Esophagus squamous epithelium (tissue), 5 donors: ENCODE measurements around the gene HIPK2. TPM values are rescaled to one million over a fixed set of nuclear protein-coding genes. Genes with fewer than 3 reads are reported as not detected.
A peak's percentile ranks its signal among the peaks of the same experiment; 100 is the strongest.

Experiments
- DNase-seq: peaks from one replicate; lab custom pipeline; 2025; lab: John Stamatoyannopoulos, UW
- H3K27ac ChIP-seq, 4 donors: fragments of 200-600 bp; sonication (generic); one replicate each; pipeline ENCODE4 v1.5.1; 2016 to 2019; ENCODE audit warnings: mild to moderate bottlenecking in 1 of 4
- H3K27me3 ChIP-seq, 4 donors: fragments of 200-600 bp; sonication (generic); 1 replicate in 3 of 4; 2 replicates in 1 of 4; pipeline versions ENCODE4 v1.5.1 to v1.6.0; 2017 to 2021; ENCODE audit warnings: antibody characterized with exemption in 1 of 4
- H3K36me3 ChIP-seq, 3 donors: fragments of 200-600 bp; sonication (generic); one replicate each; pipeline ENCODE4 v1.5.1; 2016 to 2019
- H3K4me1 ChIP-seq, 3 donors: fragments of 200-600 bp; sonication (generic); one replicate each; pipeline ENCODE4 v1.5.1; 2017 to 2019
- H3K4me3 ChIP-seq, 4 donors: fragments of 200-600 bp; sonication (generic); 1 replicate in 3 of 4; 2 replicates in 1 of 4; pipeline ENCODE4 v1.5.1; 2016 to 2019; ENCODE audit warnings: mild to moderate bottlenecking in 2 of 4, moderate library complexity in 1 of 4
- H3K9me3 ChIP-seq, 3 donors: fragments of 200-600 bp; sonication (generic); one replicate each; pipeline ENCODE4 v1.5.1; 2016 to 2019
- POLR2A ChIP-seq, 4 donors: fragments of 450-650 bp; IDR thresholded peaks; one replicate each; pipeline ENCODE4 v1.6.1; 2017; ENCODE audit warnings: antibody characterized with exemption in 4 of 4, mild to moderate bottlenecking in 4 of 4, moderate library complexity in 3 of 4
- WGBS, 2 donors: methylation state at CpG; one replicate each; pipeline ENCODE4 v1.1.5; 2018; 5-methylcytosine and 5-hydroxymethylcytosine counted together
- intact Hi-C: fragments of 100-400 bp; cut with DNase I; formaldehyde crosslinking; loops from one replicate; pipeline ENCODE4 v1.15.0; 2022
- total RNA-seq, 4 donors: library from RNA; depleted of rRNA; stranded (reverse); fragments of >200 nt; gene quantifications; one replicate each; pipeline ENCODE4 v1.1.0, GENCODE V29; 2016
- TF ChIP-seq, protein P1 (sequence below), 6 experiments: fragments of 450-650 bp in 4 of 6; fragments of 200-600 bp in 2 of 6; sonication (generic) in 2 of 6; IDR thresholded peaks; one replicate each; pipeline ENCODE4 v1.5.1; 2016 to 2019; ENCODE audit warnings: antibody characterized with exemption in 6 of 6, mild to moderate bottlenecking in 4 of 6, moderate library complexity in 4 of 6
- donor health status: DM: yes; HTN: yes; CAD: no.

Gene HIPK2
- total RNA-seq, 4 donors from 2014 or later = 17.8 to 37.9 (median 29.3) TPM

DNA sequence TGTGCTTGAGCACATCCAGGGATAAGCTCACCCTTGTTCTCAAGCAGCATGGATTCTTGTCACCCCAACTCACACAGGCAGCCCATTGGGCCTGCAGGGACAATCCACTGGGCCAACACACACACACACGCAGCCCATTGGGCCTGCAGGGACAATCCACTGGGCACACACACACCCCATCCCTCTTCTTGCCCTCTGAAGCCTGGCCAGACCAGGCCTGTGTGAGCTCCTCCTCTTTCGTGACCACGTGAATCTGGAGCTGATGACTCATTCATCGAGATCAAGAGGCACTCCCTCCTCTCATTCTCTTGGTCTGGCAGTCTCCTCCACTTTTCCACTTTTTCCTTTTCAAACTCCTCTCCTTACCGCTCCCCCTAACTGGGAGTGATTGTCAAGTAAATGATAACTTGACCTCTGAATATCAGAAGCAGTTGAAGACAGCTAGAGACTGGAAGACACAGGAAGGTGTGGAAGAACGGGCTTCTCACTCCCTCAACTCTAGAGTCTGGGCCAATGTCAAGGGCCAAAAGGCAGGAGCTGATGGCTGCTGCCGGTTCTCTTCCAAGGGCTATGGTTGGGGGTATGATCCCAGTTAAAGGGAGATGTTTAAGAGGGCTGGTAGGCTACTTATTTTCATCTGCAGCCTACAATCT is 89.7 kb downstream of the HIPK2 start:
- Histone ChIP-seq H3K4me1 (peaks cover 8 to 50% (median 17%) of the 10 kb centered on the region in 3 donors), H3K36me3 (peaks cover 0 to 49% (median 0%) of the 10 kb centered on the region in 3 donors), H3K9me3 (no peaks in the 10 kb centered on the region), H3K4me3 (no peak overlapping the region), H3K27me3 (no peaks in the 10 kb centered on the region), H3K27ac (peak overlapping the region in 3 of 4 donors; percentile 37 to 61 (median 60))
- no peak for DNase-seq
- intact Hi-C loops = no loop called here
- WGBS, 2 donors = 32 to 38% methylated on average over 6 to 7 of the region's 7 CpGs
- TF ChIP-seq POLR2A (IDR thresholded peaks at IDR 0.05) = no peak

DNA sequence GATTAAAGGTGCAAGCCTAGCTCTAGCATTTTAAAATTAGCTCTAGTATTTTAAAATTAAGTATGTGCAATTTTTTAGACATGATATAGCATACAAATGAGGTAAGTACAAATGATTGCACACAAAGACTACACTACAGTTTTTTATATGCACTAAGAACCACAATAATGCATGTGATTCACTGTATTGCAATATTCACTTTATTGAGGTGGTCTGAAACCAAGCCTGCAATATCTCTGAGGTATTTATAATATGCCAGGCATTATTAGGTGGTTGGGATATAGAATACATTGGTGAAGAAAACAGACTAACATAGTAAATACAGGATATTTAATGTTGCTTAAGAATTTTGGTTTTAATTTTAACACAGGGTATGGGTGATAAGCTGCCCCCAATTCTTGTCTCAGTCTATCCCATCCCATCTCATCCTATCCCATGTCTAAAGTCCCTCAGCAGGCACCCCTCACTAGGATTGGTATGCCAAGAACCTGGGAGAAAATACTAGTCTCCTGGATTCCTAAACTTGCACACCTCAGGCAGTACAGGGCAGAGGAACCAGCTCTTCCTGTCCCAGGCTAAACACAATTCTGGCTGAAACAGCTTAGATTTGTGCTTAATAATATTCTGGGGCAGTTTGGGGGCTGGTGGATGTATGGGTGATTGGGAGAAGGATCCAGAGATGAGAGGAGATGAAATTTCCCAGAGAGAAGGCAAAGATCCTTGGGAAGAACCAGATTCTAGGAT is 90.4 kb downstream of the HIPK2 start:
- TF ChIP-seq, protein P1, sequence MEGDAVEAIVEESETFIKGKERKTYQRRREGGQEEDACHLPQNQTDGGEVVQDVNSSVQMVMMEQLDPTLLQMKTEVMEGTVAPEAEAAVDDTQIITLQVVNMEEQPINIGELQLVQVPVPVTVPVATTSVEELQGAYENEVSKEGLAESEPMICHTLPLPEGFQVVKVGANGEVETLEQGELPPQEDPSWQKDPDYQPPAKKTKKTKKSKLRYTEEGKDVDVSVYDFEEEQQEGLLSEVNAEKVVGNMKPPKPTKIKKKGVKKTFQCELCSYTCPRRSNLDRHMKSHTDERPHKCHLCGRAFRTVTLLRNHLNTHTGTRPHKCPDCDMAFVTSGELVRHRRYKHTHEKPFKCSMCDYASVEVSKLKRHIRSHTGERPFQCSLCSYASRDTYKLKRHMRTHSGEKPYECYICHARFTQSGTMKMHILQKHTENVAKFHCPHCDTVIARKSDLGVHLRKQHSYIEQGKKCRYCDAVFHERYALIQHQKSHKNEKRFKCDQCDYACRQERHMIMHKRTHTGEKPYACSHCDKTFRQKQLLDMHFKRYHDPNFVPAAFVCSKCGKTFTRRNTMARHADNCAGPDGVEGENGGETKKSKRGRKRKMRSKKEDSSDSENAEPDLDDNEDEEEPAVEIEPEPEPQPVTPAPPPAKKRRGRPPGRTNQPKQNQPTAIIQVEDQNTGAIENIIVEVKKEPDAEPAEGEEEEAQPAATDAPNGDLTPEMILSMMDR (IDR thresholded peaks at IDR 0.05) = no peak
- TF ChIP-seq POLR2A (IDR thresholded peaks at IDR 0.05) = no peak
- Histone ChIP-seq H3K4me3 (no peak overlapping the region), H3K27me3 (no peaks in the 10 kb centered on the region), H3K4me1 (peaks cover 8 to 50% (median 20%) of the 10 kb centered on the region in 3 donors), H3K36me3 (peaks cover 0 to 56% (median 0%) of the 10 kb centered on the region in 3 donors), H3K9me3 (no peaks in the 10 kb centered on the region), H3K27ac (peak overlapping the region in 3 of 4 donors; percentile 37 to 61 (median 60))
- intact Hi-C loops = no loop called here
- DNase-seq = no peak

DNA sequence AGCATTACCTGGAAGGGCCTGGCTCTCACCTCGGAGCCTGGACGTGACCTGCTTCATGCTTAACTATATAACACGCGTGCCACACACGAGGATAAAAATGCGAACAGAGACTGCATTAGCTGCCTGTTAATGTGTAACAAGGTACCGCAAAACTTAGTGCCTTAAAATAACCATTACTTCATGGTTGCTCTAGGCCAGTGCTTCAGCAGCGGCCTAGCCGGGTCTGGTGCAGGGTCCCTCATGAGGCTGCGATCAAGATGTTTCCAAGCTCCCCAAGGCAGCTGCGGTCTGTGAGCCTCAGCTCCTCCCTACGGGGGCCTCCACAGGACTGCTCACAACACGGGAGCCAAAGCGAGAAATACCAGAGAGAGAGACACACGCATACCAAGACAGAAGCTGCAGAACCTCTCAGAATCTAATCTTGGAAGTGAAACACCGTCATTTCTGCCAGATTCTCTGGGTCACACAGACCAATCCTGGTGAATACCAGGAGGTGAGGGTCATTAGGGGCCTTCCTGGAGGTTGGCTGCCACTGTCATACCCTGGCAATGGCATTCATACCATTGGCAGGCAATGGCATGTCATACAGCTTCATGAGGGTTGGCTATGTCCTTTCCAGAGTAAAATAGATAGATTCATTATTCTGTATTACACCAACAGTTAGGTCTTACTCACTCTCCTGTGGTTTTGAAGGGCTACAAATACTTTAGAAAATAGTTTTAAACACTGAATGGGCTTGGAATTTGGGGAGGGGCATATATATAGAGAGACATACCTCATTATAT is 94.5 kb downstream of the HIPK2 start:
- H3K36me3 ChIP-seq = peaks cover 0 to 36% (median 0%) of the 10 kb centered on the region in 3 donors
- WGBS, 2 donors = 78 to 85% methylated on average over 6 to 14 of the region's 16 CpGs
- no peak for DNase-seq
- no peak overlapping the region for H3K27ac ChIP-seq
- peaks cover 14 to 61% (median 41%) of the 10 kb centered on the region in 3 donors for H3K4me1 ChIP-seq
- intact Hi-C loops = no loop called here
- no peaks in the 10 kb centered on the region for H3K27me3 ChIP-seq
- H3K4me3 ChIP-seq = no peak overlapping the region
- TF ChIP-seq, protein P1 (IDR thresholded peaks at IDR 0.05) = no peak
- no peak for TF ChIP-seq POLR2A (IDR thresholded peaks at IDR 0.05)
- no peaks in the 10 kb centered on the region for H3K9me3 ChIP-seq

DNA sequence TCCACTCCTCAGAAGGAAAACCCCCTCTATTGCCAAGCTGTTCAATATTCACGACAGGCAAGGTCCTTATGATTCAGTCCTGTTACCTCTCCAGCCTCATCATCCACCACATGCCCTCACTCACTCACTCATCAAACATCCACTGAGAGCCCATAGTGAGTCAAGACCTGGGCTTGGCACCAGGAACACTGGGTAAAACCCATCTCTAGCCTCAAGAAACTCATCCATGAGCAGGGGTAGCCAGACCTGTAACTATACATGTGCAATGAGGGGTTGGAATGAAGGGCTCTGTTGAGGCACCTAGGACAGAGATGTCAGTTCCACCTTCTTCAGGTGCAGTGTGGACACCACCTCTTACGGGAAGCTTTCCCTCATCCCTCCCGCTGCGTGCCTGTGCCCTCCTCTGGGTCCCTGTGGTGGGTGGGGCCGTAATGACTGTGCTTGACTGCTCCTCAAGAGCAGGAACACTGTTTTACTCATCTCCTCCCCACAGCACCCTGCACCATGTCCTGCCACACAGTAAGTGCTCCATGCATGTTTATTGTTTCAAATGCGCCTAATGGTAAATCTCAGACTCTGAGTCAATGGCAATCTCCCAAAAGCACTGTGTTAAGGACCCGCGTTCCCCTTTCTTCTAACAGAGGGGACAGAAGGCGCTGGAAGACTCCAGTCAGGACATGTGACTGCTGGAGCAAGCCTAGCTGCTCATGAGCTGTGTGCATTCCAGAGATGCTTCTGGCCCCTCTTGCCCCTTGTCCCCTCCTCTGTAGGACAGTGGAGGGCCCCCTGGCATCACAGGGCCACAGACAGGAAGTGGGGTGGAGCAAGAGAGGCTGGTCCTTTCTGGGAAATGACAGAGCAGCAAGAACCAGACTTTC is 95.4 kb downstream of the HIPK2 start:
- no peak overlapping the region for H3K4me3 ChIP-seq
- H3K4me1 ChIP-seq = peaks cover 14 to 52% (median 32%) of the 10 kb centered on the region in 3 donors
- H3K27me3 ChIP-seq = no peaks in the 10 kb centered on the region
- no peak overlapping the region for H3K27ac ChIP-seq
- TF ChIP-seq, protein P1 (IDR thresholded peaks at IDR 0.05) = no peak
- TF ChIP-seq POLR2A (IDR thresholded peaks at IDR 0.05) = no peak
- H3K9me3 ChIP-seq = no peaks in the 10 kb centered on the region
- peaks cover 0 to 38% (median 0%) of the 10 kb centered on the region in 3 donors for H3K36me3 ChIP-seq
- intact Hi-C loops = no loop called here
- 63 to 87% methylated on average over 8 to 9 of the region's 9 CpGs for WGBS, 2 donors
- no peak for DNase-seq

DNA sequence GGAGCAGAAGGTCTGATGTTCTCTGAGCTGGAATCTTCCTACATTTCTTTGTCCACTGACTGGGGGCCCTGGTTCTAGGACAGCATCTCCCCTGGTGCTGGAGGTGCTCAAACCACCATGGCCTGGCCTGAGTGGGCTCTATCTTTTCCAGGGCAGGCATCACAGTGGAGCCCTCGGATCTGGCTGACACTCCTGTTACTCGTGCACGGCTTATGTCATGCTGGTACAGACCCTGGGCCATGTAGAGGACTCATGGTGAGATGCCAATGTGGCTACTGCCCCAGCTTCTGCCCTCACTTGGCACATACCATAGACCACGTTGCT is 96.0 kb downstream of the HIPK2 start:
- peaks cover 0 to 34% (median 0%) of the 10 kb centered on the region in 3 donors for H3K36me3 ChIP-seq
- no peaks in the 10 kb centered on the region for H3K27me3 ChIP-seq
- peak overlapping the region in 1 of 4 donors; percentile 72 for H3K27ac ChIP-seq
- no peak for DNase-seq
- H3K9me3 ChIP-seq = no peaks in the 10 kb centered on the region
- H3K4me3 ChIP-seq = no peak overlapping the region
- WGBS, 2 donors = 72 to 75% methylated on average over 4 of the region's 4 CpGs
- no peak for TF ChIP-seq POLR2A (IDR thresholded peaks at IDR 0.05)
- TF ChIP-seq, protein P1 (IDR thresholded peaks at IDR 0.05) = no peak
- peaks cover 14 to 46% (median 32%) of the 10 kb centered on the region in 3 donors for H3K4me1 ChIP-seq
- intact Hi-C loops = no loop called here
